HepG2 (cell line): Measurements from ENCODE around the gene CROT. TPM values are rescaled to one million over a fixed set of nuclear protein-coding genes. Genes with fewer than 3 reads are reported as not detected.

Source experiments
- ATAC-seq: fragments of 200-7000 bp; cut with Tn5 transposase; 3 replicates; pipeline ENCODE4 v1.9.1; 2020; ENCODE audit warnings: mild to moderate bottlenecking, moderate library complexity
- BruUV-seq: library from RNA; stranded (reverse); fragments of 400-500 nt; replicated peaks from 2 replicates; lab custom pipeline; 2021; lab: Mats Ljungman, UMichigan
- CTCF ChIA-PET: fragments of 300-600 bp; formaldehyde crosslinking; extraction: SDS; loops from one replicate; lab custom pipeline; 2021; ENCODE audit warnings: low total read pairs, inconsistent platforms, low intra/inter-chr PET ratio; lab: Yijun Ruan, JAX
- POLR2A ChIA-PET: fragments of 350-600 bp; sonication (Branson Sonifier 250); formaldehyde crosslinking; loops from one replicate; lab custom pipeline; 2020; ENCODE audit warnings: antibody characterized with exemption, inconsistent platforms; lab: Yijun Ruan, JAX
- DNase-seq: peaks from one replicate; pipeline ENCODE4 v3.0.0-alpha.2; 2015; ENCODE audit warnings: low spot score
- FAIRE-seq: peaks from 3 replicates; lab custom pipeline; 2011; peaks lifted over from hg19 to GRCh38; lab: Jason Lieb, UNC
- H2AFZ ChIP-seq: one replicate; pipeline ENCODE4 v1.6.1; 2011; ENCODE audit warnings: low read length, inconsistent platforms
- H3K27ac ChIP-seq: fragments of 300-600 bp; 3 replicates; pipeline ENCODE4 v1.8.0; 2011; ENCODE audit warnings: mixed run types, mild to moderate bottlenecking, mixed read lengths, low read length, inconsistent platforms; ENCODE audit not compliant: insufficient read depth; ENCODE audit errors: extremely low read length
- H3K27me3 ChIP-seq, 2 experiments: fragments of 200-600 bp in 1 of 2; 2 replicates in 1 of 2; 3 replicates in 1 of 2; pipeline versions ENCODE4 v1.6.0 to v1.8.0; 2011; ENCODE audit warnings: low read length in 2 of 2, mild to moderate bottlenecking in 2 of 2, moderate library complexity in 2 of 2, inconsistent platforms in 1 of 2; ENCODE audit not compliant: insufficient read depth in 2 of 2, control insufficient read depth in 1 of 2
- H3K36me3 ChIP-seq, 2 experiments: fragments of 200-600 bp in 1 of 2; replicated peaks in 1 of 2; 2 replicates in 1 of 2; 3 replicates in 1 of 2; pipeline versions ENCODE4 v1.5.1 to v1.8.0; 2011; ENCODE audit warnings: low read length in 2 of 2, inconsistent platforms in 1 of 2; ENCODE audit not compliant: insufficient read depth in 2 of 2, control insufficient read depth in 1 of 2
- H3K4me1 ChIP-seq: 2 replicates; pipeline ENCODE4 v1.5.1; 2012; ENCODE audit warnings: low read length, inconsistent platforms; ENCODE audit not compliant: insufficient read depth
- H3K4me2 ChIP-seq: 2 replicates; pipeline ENCODE4 v1.6.0; 2011; ENCODE audit warnings: low read depth, low read length, inconsistent platforms
- H3K4me3 ChIP-seq, 3 experiments: fragments of 200-600 bp in 1 of 3; sonication (generic), shearing (Covaris generic) in 1 of 3; replicated peaks in 1 of 3; 2 replicates each; pipeline ENCODE4 v1.5.1; 2011 to 2016; ENCODE audit warnings: low read length in 3 of 3, inconsistent platforms in 2 of 3, low read depth in 2 of 3, mild to moderate bottlenecking in 2 of 3, control low read depth in 1 of 3, mixed read lengths in 1 of 3; ENCODE audit not compliant: insufficient read depth in 1 of 3
- H3K79me2 ChIP-seq: one replicate; pipeline ENCODE4 v1.6.1; 2011; ENCODE audit warnings: low read length, inconsistent platforms; ENCODE audit not compliant: insufficient read depth
- H3K9ac ChIP-seq: 2 replicates; pipeline ENCODE4 v1.6.0; 2011; ENCODE audit warnings: mild to moderate bottlenecking, low read depth, low read length, inconsistent platforms; ENCODE audit not compliant: insufficient read depth
- H3K9me3 ChIP-seq: 2 replicates; pipeline ENCODE4 v1.5.1; 2012; ENCODE audit warnings: mild to moderate bottlenecking, low read length
- H4K20me1 ChIP-seq: 2 replicates; pipeline ENCODE4 v1.6.0; 2011; ENCODE audit warnings: inconsistent platforms, mild to moderate bottlenecking, low read length, moderate library complexity; ENCODE audit not compliant: insufficient read depth
- HMG20B ChIP-seq: conservative IDR thresholded peaks from 2 replicates; pipeline ENCODE4 v1.6.1; 2016; ENCODE audit warnings: missing genetic modification reagents, missing compliant biosample characterization
- HNF4A ChIP-seq: sonication (generic); formaldehyde crosslinking; IDR thresholded peaks from 2 replicates; pipeline ENCODE4 v1.4.0; 2020; ENCODE audit warnings: missing genetic modification reagents
- HNRNPH1 ChIP-seq: fragments of 200-400 bp; formaldehyde crosslinking; optimal IDR thresholded peaks from 2 replicates; pipeline ENCODE3; 2017; ENCODE audit warnings: mild to moderate bottlenecking, low read depth, low read length
- HNRNPK ChIP-seq: fragments of 200-400 bp; formaldehyde crosslinking; IDR thresholded peaks from 2 replicates; pipeline ENCODE4 v1.6.1; 2018; ENCODE audit warnings: low read length, low read depth, moderate library complexity, mild to moderate bottlenecking; ENCODE audit not compliant: poor library complexity, severe bottlenecking
- IRX3 ChIP-seq: sonication (generic); formaldehyde crosslinking; IDR thresholded peaks from 2 replicates; pipeline ENCODE4 v1.8.1; 2023; ENCODE audit warnings: mild to moderate bottlenecking, low read depth, missing genetic modification reagents, borderline replicate concordance
- KMT2B ChIP-seq: IDR thresholded peaks from 2 replicates; pipeline ENCODE4 v1.6.1; 2016; ENCODE audit warnings: missing genetic modification reagents, missing compliant biosample characterization
- NFIC ChIP-seq: IDR thresholded peaks from 2 replicates; pipeline ENCODE4 v1.6.1; 2012; ENCODE audit warnings: mild to moderate bottlenecking, low read length, inconsistent platforms
- ZBTB42 ChIP-seq: sonication (generic); formaldehyde crosslinking; IDR thresholded peaks from 2 replicates; pipeline ENCODE4 v1.5.0; 2020; ENCODE audit warnings: mild to moderate bottlenecking, missing genetic modification reagents
- ZC3H4 ChIP-seq: sonication (generic); formaldehyde crosslinking; IDR thresholded peaks from 2 replicates; pipeline ENCODE4 v1.4.0; 2020; ENCODE audit warnings: missing genetic modification reagents, borderline replicate concordance
- ZKSCAN5 ChIP-seq: sonication (generic); formaldehyde crosslinking; IDR thresholded peaks from 2 replicates; pipeline ENCODE4 v1.5.1; 2020; ENCODE audit warnings: mild to moderate bottlenecking, missing genetic modification reagents
- ZNF7 ChIP-seq: IDR thresholded peaks from 2 replicates; pipeline ENCODE4 v1.6.1; 2016; ENCODE audit warnings: missing biosample characterization, missing genetic modification reagents
- ZNF761 ChIP-seq: sonication (generic); formaldehyde crosslinking; conservative IDR thresholded peaks from 2 replicates; pipeline ENCODE4 v1.4.0; 2020; ENCODE audit warnings: mild to moderate bottlenecking, missing genetic modification reagents
- ZSCAN31 ChIP-seq: sonication (generic); formaldehyde crosslinking; IDR thresholded peaks from 2 replicates; pipeline ENCODE4 v1.5.0; 2020; ENCODE audit warnings: low read depth, mild to moderate bottlenecking, missing genetic modification reagents
- WGBS: methylation state at CpG from one replicate; pipeline ENCODE4 v1.1.6; 2017; ENCODE audit warnings: low lambda C conversion rate; 5-methylcytosine and 5-hydroxymethylcytosine counted together
- in situ Hi-C: cut with HindIII; loops from 2 replicates; pipeline ENCODE4 v1.10.0; 2017; ENCODE audit warnings: low pct_unique_long_range_greater_than_20kb; ENCODE audit not compliant: extremely low pct_ligation_motif_present
- intact Hi-C: fragments of 100-400 bp; cut with micrococcal nuclease; formaldehyde crosslinking; loops from one replicate; pipeline ENCODE4 v1.10.0; 2022; ENCODE audit not compliant: unreplicated experiment
- polyA plus RNA-seq, 8 experiments: library from polyadenylated mRNA; depleted of rRNA in 3 of 8; stranded (reverse) in 7 of 8; unstranded in 1 of 8; fragments of >200 nt; fragmentation: Illumina TruSeq in 4 of 8; extraction: Trizol in 4 of 8; gene quantifications; 2 replicates each; pipeline versions ENCODE4 v1.2.1 to v1.2.3, GENCODE V29; 2011 to 2016; ENCODE audit warnings: low read depth in 4 of 8, missing spikeins in 1 of 8, mixed read lengths in 1 of 8; ENCODE audit not compliant: insufficient read depth in 1 of 8
- total RNA-seq, 5 experiments: library from RNA; depleted of rRNA; stranded (reverse); fragments of >200 nt; fragmentation: Illumina TruSeq; extraction: Trizol; gene quantifications; 2 replicates each; pipeline ENCODE4 v1.2.3, GENCODE V29; 2016; ENCODE audit warnings: low read depth in 1 of 5
- TF ChIP-seq, protein P1 (sequence below): conservative IDR thresholded peaks from 2 replicates; pipeline ENCODE4 v1.6.1; 2018; ENCODE audit warnings: missing genetic modification reagents
- TF ChIP-seq, protein P2 (sequence below): sonication (generic); formaldehyde crosslinking; IDR thresholded peaks from 2 replicates; pipeline ENCODE4 v1.4.0; 2020; ENCODE audit warnings: missing genetic modification reagents
- TF ChIP-seq, protein P3 (sequence below): IDR thresholded peaks from 2 replicates; pipeline ENCODE4 v1.6.1; 2016

Gene CROT
- total and polyA plus RNA-seq, 2 of the 13 experiments (the other 11 are each of a cell fraction or from before 2014, with no cell fraction given) = 5.0 to 13.7 TPM

DNA sequence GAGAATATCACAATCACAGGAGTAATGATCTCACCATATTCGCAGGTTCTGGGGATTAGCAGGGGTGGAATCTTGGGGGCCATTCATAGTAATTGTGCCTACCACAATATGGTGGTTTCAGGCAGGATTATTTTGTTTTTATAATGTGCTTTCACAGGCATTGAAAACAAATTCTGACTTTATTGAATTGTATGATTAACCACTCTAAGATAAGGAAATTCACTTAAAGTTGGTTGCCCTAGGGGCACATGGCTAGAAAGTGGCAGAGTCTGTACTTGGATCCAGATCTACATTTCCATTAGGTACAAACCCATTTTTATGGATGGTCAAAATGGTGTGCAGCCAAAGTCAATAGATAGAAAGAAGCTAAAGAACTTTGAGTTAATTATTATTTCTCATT is 1.7 kb downstream of the CROT start:
- WGBS = 100% methylated on average over 1 of the region's 1 CpG
- no peaks in the 10 kb centered on the region for H3K9me3 ChIP-seq
- peaks cover 39% of the 10 kb centered on the region for H3K4me1 ChIP-seq
- BruUV-seq = no TSS peak
- H3K79me2 ChIP-seq = peaks cover 10% of the 10 kb centered on the region
- H3K36me3 ChIP-seq = peaks cover 2 to 14% of the 10 kb centered on the region in 2 experiments; a peak in 3 of 5 replicates
- in situ Hi-C loops = loop anchor here (10.0 kb wide), 1 partner anchor 528 kb away; the partner anchor contains the start of genes DBF4 and SLC25A40
- H3K27ac ChIP-seq = no peak overlapping the region
- ATAC-seq = no peak
- CTCF ChIA-PET = no interaction called here
- H4K20me1 ChIP-seq = no peaks in the 10 kb centered on the region
- no peak for FAIRE-seq
- TF ChIP-seq ZC3H4 = no peak
- no peak for TF ChIP-seq KMT2B
- no peak for TF ChIP-seq ZNF761 (CRISPR knock-in tag)
- TF ChIP-seq HNRNPH1 = no peak
- no peak for TF ChIP-seq ZKSCAN5
- no peak for TF ChIP-seq NFIC
- TF ChIP-seq, protein P1, sequence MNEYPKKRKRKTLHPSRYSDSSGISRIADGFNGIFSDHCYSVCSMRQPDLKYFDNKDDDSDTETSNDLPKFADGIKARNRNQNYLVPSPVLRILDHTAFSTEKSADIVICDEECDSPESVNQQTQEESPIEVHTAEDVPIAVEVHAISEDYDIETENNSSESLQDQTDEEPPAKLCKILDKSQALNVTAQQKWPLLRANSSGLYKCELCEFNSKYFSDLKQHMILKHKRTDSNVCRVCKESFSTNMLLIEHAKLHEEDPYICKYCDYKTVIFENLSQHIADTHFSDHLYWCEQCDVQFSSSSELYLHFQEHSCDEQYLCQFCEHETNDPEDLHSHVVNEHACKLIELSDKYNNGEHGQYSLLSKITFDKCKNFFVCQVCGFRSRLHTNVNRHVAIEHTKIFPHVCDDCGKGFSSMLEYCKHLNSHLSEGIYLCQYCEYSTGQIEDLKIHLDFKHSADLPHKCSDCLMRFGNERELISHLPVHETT = no peak
- TF ChIP-seq HNF4A (CRISPR knock-in tag) = no peak
- no peak for TF ChIP-seq ZBTB42 (CRISPR knock-in tag)
- TF ChIP-seq ZNF7 (CRISPR knock-in tag) = no peak
- TF ChIP-seq, protein P2, sequence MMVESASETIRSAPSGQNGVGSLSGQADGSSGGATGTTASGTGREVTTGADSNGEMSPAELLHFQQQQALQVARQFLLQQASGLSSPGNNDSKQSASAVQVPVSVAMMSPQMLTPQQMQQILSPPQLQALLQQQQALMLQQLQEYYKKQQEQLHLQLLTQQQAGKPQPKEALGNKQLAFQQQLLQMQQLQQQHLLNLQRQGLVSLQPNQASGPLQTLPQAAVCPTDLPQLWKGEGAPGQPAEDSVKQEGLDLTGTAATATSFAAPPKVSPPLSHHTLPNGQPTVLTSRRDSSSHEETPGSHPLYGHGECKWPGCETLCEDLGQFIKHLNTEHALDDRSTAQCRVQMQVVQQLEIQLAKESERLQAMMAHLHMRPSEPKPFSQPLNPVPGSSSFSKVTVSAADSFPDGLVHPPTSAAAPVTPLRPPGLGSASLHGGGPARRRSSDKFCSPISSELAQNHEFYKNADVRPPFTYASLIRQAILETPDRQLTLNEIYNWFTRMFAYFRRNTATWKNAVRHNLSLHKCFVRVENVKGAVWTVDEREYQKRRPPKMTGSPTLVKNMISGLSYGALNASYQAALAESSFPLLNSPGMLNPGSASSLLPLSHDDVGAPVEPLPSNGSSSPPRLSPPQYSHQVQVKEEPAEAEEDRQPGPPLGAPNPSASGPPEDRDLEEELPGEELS (CRISPR knock-in tag) = no peak
- no peak for TF ChIP-seq IRX3
- no peak for TF ChIP-seq HMG20B
- no peak for TF ChIP-seq ZSCAN31
- TF ChIP-seq, protein P3, sequence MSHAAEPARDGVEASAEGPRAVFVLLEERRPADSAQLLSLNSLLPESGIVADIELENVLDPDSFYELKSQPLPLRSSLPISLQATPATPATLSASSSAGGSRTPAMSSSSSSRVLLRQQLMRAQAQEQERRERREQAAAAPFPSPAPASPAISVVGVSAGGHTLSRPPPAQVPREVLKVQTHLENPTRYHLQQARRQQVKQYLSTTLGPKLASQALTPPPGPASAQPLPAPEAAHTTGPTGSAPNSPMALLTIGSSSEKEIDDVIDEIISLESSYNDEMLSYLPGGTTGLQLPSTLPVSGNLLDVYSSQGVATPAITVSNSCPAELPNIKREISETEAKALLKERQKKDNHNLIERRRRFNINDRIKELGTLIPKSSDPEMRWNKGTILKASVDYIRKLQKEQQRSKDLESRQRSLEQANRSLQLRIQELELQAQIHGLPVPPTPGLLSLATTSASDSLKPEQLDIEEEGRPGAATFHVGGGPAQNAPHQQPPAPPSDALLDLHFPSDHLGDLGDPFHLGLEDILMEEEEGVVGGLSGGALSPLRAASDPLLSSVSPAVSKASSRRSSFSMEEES (CRISPR knock-in tag) = no peak
- TF ChIP-seq HNRNPK = no peak
- TF ChIP-seq, all 625 proteins: peak for 0
- intact Hi-C loops = loop anchor here (10.0 kb wide), 2 partner anchors 128 to 528 kb away; partner anchors contain the start of genes ABCB4, DBF4 and SLC25A40
- POLR2A ChIA-PET = no interaction called here
- Histone ChIP-seq H3K9ac (no peak overlapping the region), H3K27me3 (no peaks in the 10 kb centered on the region; a peak in 1 of 5 replicates), H3K4me2 (peak overlapping the region; percentile 99; the same call in 1 of the 2 replicates), H3K4me3 (no peak overlapping the region), H2AFZ (no peak overlapping the region)
- DNase-seq = no peak
